K562 (cell line): Measurements from ENCODE around the gene CBFA2T2. TPM values are rescaled to one million over a fixed set of nuclear protein-coding genes. Genes with fewer than 3 reads are reported as not detected.

Experiments
- BCOR ChIP-seq: fragments of 450-650 bp; IDR thresholded peaks from 2 replicates; pipeline ENCODE4 v1.6.1; 2016
- HCFC1 ChIP-seq: IDR thresholded peaks from 2 replicates; pipeline ENCODE4 v1.6.1; 2012; ENCODE audit warnings: low read depth, low read length, improper control_type of control experiment
- HOXB6 ChIP-seq: fragments of 250-450 bp; sonication (Bioruptor Pico); IDR thresholded peaks from 2 replicates; pipeline ENCODE4 v1.5.1; 2022; ENCODE audit warnings: mild to moderate bottlenecking, borderline replicate concordance
- SMAD1 ChIP-seq: fragments of 150-350 bp; IDR thresholded peaks from 2 replicates; pipeline ENCODE4 v1.6.1; 2014; ENCODE audit warnings: low read length, low read depth; ENCODE audit not compliant: partially characterized antibody
- SMC3 ChIP-seq: conservative IDR thresholded peaks from 2 replicates; pipeline ENCODE4 v1.6.1; 2011; ENCODE audit warnings: low read depth, low read length, improper control_type of control experiment; ENCODE audit not compliant: insufficient read depth
- SNRNP70 ChIP-seq: fragments of 200-400 bp; formaldehyde crosslinking; optimal IDR thresholded peaks from 2 replicates; pipeline ENCODE3; 2017; ENCODE audit warnings: low read depth, low read length
- SRSF7 ChIP-seq: fragments of 200-400 bp; formaldehyde crosslinking; optimal IDR thresholded peaks from 2 replicates; pipeline ENCODE3; 2017; ENCODE audit warnings: mild to moderate bottlenecking, low read depth, low read length
- TOE1 ChIP-seq, 2 experiments: fragments of 450-650 bp in 1 of 2; sonication (generic) in 1 of 2; formaldehyde crosslinking in 1 of 2; IDR thresholded peaks; 2 replicates each; pipeline versions ENCODE4 v1.7.1 to v1.8.0; 2016 to 2022; ENCODE audit warnings: borderline replicate concordance in 2 of 2, mild to moderate bottlenecking in 2 of 2, antibody characterized with exemption in 1 of 2, inconsistent platforms in 1 of 2, low read depth in 1 of 2, missing genetic modification reagents in 1 of 2, moderate library complexity in 1 of 2
- ZNF124 ChIP-seq: sonication (generic); formaldehyde crosslinking; IDR thresholded peaks from 2 replicates; pipeline ENCODE4 v1.8.1; 2022; ENCODE audit warnings: missing genetic modification reagents
- ZNF507 ChIP-seq: conservative IDR thresholded peaks from 2 replicates; pipeline ENCODE4 v1.6.1; 2017; ENCODE audit warnings: missing genetic modification characterization, missing compliant biosample characterization
- polyA plus RNA-seq, 8 experiments: library from polyadenylated mRNA; depleted of rRNA in 4 of 8; stranded (reverse) in 5 of 8; unstranded in 3 of 8; fragments of >200 nt; fragmentation: Nextera tagmentation in 2 of 8; fragmentation: Illumina TruSeq in 1 of 8; extraction: Ambion mirVana in 2 of 8; extraction: Trizol in 1 of 8; gene quantifications; 2 replicates each; pipeline versions ENCODE4 v1.2.1 to v1.2.3, GENCODE V29; 2011 to 2014; ENCODE audit warnings: inconsistent platforms in 1 of 8, missing spikeins in 1 of 8
- total RNA-seq, 7 experiments: library from RNA; depleted of rRNA in 6 of 7; stranded (reverse); fragments of >200 nt in 6 of 7; fragmentation: Illumina TruSeq in 2 of 7; extraction: Trizol in 2 of 7; gene quantifications; 2 replicates each; pipeline versions ENCODE4 v1.2.1 to v1.2.3, GENCODE V29; 2011 to 2021; ENCODE audit warnings: low replicate concordance in 1 of 7
- TF ChIP-seq, protein P1 (sequence below), 2 experiments: IDR thresholded peaks in 1 of 2; conservative IDR thresholded peaks in 1 of 2; 2 replicates each; pipeline ENCODE4 v1.6.1; 2016; ENCODE audit warnings: low read depth in 2 of 2, mild to moderate bottlenecking in 1 of 2, missing compliant biosample characterization in 1 of 2, missing genetic modification characterization in 1 of 2, moderate library complexity in 1 of 2
- TF ChIP-seq, protein P2 (sequence below): sonication (generic); formaldehyde crosslinking; IDR thresholded peaks from 2 replicates; pipeline ENCODE4 v1.8.1; 2023; ENCODE audit warnings: mild to moderate bottlenecking, missing genetic modification reagents
- TF ChIP-seq, protein P3 (sequence below): sonication (generic); formaldehyde crosslinking; IDR thresholded peaks from 2 replicates; pipeline ENCODE4 v1.9.0; 2022; ENCODE audit warnings: mild to moderate bottlenecking, missing genetic modification reagents
- TF ChIP-seq, protein P4 (sequence below): fragments of 250-450 bp; sonication (Bioruptor Pico); IDR thresholded peaks from 2 replicates; pipeline ENCODE4 v1.5.0; 2021
- TF ChIP-seq, protein P5 (sequence below): fragments of 250-450 bp; sonication (Bioruptor Pico); IDR thresholded peaks from 2 replicates; pipeline ENCODE4 v1.9.0; 2021; ENCODE audit warnings: mild to moderate bottlenecking, inconsistent platforms

The CBFA2T2 gene
- total and polyA plus RNA-seq, 9 of the 15 experiments (the other 6 are each of a cell fraction or from before 2014, with no cell fraction given), result 0.27 to 9.6 (median 5.8) TPM

DNA sequence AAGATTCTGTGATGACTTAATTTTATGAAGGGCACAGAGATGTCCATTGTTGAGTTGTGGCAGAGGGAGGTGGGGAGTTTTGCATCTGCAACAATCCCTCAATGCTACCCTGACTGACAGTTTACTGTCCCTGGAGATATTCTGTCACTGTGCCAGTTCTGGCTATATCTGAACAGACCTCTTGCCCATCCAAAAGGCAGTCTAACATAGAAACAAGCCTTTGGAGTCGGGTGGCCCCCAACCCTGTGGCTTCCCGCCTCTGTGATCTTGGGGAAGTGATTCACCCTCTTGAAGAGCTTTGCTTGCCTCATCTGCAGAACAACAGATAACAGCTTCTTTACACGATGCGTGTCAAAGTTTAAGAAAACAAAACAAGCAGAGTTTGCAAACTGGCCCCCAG is 200.1 kb downstream of the CBFA2T2 start (continued):
- TF ChIP-seq, protein P1, sequence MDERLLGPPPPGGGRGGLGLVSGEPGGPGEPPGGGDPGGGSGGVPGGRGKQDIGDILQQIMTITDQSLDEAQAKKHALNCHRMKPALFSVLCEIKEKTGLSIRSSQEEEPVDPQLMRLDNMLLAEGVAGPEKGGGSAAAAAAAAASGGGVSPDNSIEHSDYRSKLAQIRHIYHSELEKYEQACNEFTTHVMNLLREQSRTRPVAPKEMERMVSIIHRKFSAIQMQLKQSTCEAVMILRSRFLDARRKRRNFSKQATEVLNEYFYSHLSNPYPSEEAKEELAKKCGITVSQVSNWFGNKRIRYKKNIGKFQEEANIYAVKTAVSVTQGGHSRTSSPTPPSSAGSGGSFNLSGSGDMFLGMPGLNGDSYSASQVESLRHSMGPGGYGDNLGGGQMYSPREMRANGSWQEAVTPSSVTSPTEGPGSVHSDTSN (CRISPR knock-in tag; IDR thresholded peaks at IDR 0.05; ENCODE audit: low read depth), result peak; percentile 26; the same call in 1 of the 2 replicates
- TF ChIP-seq, protein P1 (tag; conservative IDR thresholded peaks at IDR 0.05; ENCODE audit: low read depth), result peak; percentile 55
- TF ChIP-seq BCOR (peak; percentile 38; the same call in 1 of the 2 replicates), HOXB6 (CRISPR knock-in tag) (no peak), SRSF7 (no peak), HCFC1 (no peak), ZNF124 (CRISPR knock-in tag) (no peak), SMAD1 (no peak), SMC3 (no peak), SNRNP70 (no peak), ZNF507 (tag) (no peak), TOE1 (IDR thresholded peaks at IDR 0.05; ENCODE audit: borderline replicate concordance) (no peak), TOE1 (CRISPR knock-in tag; IDR thresholded peaks at IDR 0.05; ENCODE audit: borderline replicate concordance, low read depth) (no peak)
- TF ChIP-seq, protein P2, sequence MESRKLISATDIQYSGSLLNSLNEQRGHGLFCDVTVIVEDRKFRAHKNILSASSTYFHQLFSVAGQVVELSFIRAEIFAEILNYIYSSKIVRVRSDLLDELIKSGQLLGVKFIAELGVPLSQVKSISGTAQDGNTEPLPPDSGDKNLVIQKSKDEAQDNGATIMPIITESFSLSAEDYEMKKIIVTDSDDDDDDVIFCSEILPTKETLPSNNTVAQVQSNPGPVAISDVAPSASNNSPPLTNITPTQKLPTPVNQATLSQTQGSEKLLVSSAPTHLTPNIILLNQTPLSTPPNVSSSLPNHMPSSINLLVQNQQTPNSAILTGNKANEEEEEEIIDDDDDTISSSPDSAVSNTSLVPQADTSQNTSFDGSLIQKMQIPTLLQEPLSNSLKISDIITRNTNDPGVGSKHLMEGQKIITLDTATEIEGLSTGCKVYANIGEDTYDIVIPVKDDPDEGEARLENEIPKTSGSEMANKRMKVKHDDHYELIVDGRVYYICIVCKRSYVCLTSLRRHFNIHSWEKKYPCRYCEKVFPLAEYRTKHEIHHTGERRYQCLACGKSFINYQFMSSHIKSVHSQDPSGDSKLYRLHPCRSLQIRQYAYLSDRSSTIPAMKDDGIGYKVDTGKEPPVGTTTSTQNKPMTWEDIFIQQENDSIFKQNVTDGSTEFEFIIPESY (CRISPR knock-in tag), result no peak
- TF ChIP-seq, protein P3, sequence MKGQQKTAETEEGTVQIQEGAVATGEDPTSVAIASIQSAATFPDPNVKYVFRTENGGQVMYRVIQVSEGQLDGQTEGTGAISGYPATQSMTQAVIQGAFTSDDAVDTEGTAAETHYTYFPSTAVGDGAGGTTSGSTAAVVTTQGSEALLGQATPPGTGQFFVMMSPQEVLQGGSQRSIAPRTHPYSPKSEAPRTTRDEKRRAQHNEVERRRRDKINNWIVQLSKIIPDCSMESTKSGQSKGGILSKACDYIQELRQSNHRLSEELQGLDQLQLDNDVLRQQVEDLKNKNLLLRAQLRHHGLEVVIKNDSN (CRISPR knock-in tag), result no peak
- TF ChIP-seq, protein P4, sequence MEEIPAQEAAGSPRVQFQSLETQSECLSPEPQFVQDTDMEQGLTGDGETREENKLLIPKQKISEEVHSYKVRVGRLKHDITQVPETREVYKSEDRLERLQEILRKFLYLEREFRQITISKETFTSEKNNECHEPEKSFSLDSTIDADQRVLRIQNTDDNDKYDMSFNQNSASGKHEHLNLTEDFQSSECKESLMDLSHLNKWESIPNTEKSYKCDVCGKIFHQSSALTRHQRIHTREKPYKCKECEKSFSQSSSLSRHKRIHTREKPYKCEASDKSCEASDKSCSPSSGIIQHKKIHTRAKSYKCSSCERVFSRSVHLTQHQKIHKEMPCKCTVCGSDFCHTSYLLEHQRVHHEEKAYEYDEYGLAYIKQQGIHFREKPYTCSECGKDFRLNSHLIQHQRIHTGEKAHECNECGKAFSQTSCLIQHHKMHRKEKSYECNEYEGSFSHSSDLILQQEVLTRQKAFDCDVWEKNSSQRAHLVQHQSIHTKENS, result no peak
- TF ChIP-seq, protein P5, sequence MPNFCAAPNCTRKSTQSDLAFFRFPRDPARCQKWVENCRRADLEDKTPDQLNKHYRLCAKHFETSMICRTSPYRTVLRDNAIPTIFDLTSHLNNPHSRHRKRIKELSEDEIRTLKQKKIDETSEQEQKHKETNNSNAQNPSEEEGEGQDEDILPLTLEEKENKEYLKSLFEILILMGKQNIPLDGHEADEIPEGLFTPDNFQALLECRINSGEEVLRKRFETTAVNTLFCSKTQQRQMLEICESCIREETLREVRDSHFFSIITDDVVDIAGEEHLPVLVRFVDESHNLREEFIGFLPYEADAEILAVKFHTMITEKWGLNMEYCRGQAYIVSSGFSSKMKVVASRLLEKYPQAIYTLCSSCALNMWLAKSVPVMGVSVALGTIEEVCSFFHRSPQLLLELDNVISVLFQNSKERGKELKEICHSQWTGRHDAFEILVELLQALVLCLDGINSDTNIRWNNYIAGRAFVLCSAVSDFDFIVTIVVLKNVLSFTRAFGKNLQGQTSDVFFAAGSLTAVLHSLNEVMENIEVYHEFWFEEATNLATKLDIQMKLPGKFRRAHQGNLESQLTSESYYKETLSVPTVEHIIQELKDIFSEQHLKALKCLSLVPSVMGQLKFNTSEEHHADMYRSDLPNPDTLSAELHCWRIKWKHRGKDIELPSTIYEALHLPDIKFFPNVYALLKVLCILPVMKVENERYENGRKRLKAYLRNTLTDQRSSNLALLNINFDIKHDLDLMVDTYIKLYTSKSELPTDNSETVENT (CRISPR knock-in tag), result no peak
